ENCODE results near the gene F5. TPM values are rescaled to one million over a fixed set of nuclear protein-coding genes. Genes with fewer than 3 reads are reported as not detected.
A peak's percentile ranks its signal among the peaks of the same experiment; 100 is the strongest.

The F5 gene
- total and polyA plus RNA-seq, 2 of the 13 experiments (the other 11 are each of a cell fraction or from before 2014, with no cell fraction given): 38.3 to 64.0 TPM

- no peak for TF ChIP-seq CBX1 (IDR thresholded peaks at IDR 0.05; ENCODE audit: low read depth)
- no peak for TF ChIP-seq ZNF691 (CRISPR knock-in tag; IDR thresholded peaks at IDR 0.05; ENCODE audit: borderline replicate concordance, low read depth)
- TF ChIP-seq CHD2 (IDR thresholded peaks at IDR 0.05; ENCODE audit: low read depth, low read length): no peak
- TF ChIP-seq SYNCRIP (IDR thresholded peaks at IDR 0.05; ENCODE audit: insufficient read depth, low read depth, low read length): no peak
- no peak; the same call in 1 of the 2 replicates for TF ChIP-seq ZNF709 (CRISPR knock-in tag; IDR thresholded peaks at IDR 0.05)
- no peak for TF ChIP-seq TFDP1 (CRISPR knock-in tag; IDR thresholded peaks at IDR 0.05; ENCODE audit: borderline replicate concordance)
- no peak for TF ChIP-seq ZNF253 (CRISPR knock-in tag; IDR thresholded peaks at IDR 0.05; ENCODE audit: borderline replicate concordance)
- TF ChIP-seq CERS6 (CRISPR knock-in tag; IDR thresholded peaks at IDR 0.05): no peak
- TF ChIP-seq POLR2A (IDR thresholded peaks at IDR 0.05; ENCODE audit: insufficient read depth in 1 of 2, low read depth in 2 of 2, low read length in 2 of 2): no peak
- no peak for TF ChIP-seq ZNF569 (CRISPR knock-in tag; IDR thresholded peaks at IDR 0.05; ENCODE audit: borderline replicate concordance)
- no peak for TF ChIP-seq ZNF124 (CRISPR knock-in tag; IDR thresholded peaks at IDR 0.05)
- TF ChIP-seq ZNF501 (CRISPR knock-in tag; IDR thresholded peaks at IDR 0.05): no peak
- no peak for TF ChIP-seq NFE2 (CRISPR knock-in tag; IDR thresholded peaks at IDR 0.05)
- no peak for TF ChIP-seq ZBTB1 (CRISPR knock-in tag; IDR thresholded peaks at IDR 0.05; ENCODE audit: borderline replicate concordance)
- TF ChIP-seq YEATS4 (CRISPR knock-in tag; IDR thresholded peaks at IDR 0.05; ENCODE audit: borderline replicate concordance): no peak
- 0 out of 2 replicates have a peak, but pooled peaks have one; percentile 12 for TF ChIP-seq CEBPG (CRISPR knock-in tag; IDR thresholded peaks at IDR 0.05)
- TF ChIP-seq CREB1 (IDR thresholded peaks at IDR 0.05): peak; percentile 36; the same call in 1 of the 2 replicates
- peak; percentile 72 for TF ChIP-seq CREB1 (CRISPR knock-in tag; IDR thresholded peaks at IDR 0.05)
- TF ChIP-seq ZFP36L1 (CRISPR knock-in tag; IDR thresholded peaks at IDR 0.05): no peak
- TF ChIP-seq SRSF4 (IDR thresholded peaks at IDR 0.05; ENCODE audit: low read depth, low read length, poor library complexity, severe bottlenecking): no peak
- TF ChIP-seq MEIS1 (CRISPR knock-in tag; IDR thresholded peaks at IDR 0.05; ENCODE audit: borderline replicate concordance): no peak
- no peak for TF ChIP-seq RFXANK (CRISPR knock-in tag; IDR thresholded peaks at IDR 0.05)
- no peak for TF ChIP-seq ZNF782 (CRISPR knock-in tag; IDR thresholded peaks at IDR 0.05; ENCODE audit: borderline replicate concordance)
- no peak for TF ChIP-seq KDM2A (CRISPR knock-in tag; IDR thresholded peaks at IDR 0.05; ENCODE audit: borderline replicate concordance, low read depth)
- TF ChIP-seq MXD3 (CRISPR knock-in tag; IDR thresholded peaks at IDR 0.05): no peak
- peak; percentile 72 for TF ChIP-seq STAG1 (CRISPR knock-in tag; IDR thresholded peaks at IDR 0.05)
- no peak for TF ChIP-seq ZNF563 (CRISPR knock-in tag; IDR thresholded peaks at IDR 0.05)
Observed at GRCh38 chr1:169546087-169546995, 39.9 kb downstream of the F5 start (continued).

All from HepG2 (cell line).